H54 (cell line): ENCODE results near the gene PARP9.

ENCODE experiments used
- DNase-seq: peaks from one replicate; pipeline ENCODE4 v3.0.0; 2011; ENCODE audit warnings: low spot score, mixed read lengths; ENCODE audit not compliant: insufficient read length
- FAIRE-seq: peaks from 3 replicates; lab custom pipeline; 2011; peaks lifted over from hg19 to GRCh38; lab: Jason Lieb, UNC
- POLR2A ChIP-seq: IDR thresholded peaks from 2 replicates; pipeline ENCODE4 v1.6.1; 2011; ENCODE audit warnings: low read depth, mild to moderate bottlenecking, low read length

PARP9 gene

GRCh38 chr3:122559906-122560305 lies 4.2 kb downstream of the PARP9 start:
- no peak for DNase-seq
- no peak for TF ChIP-seq POLR2A
- FAIRE-seq: no peak

GRCh38 chr3:122558605-122559004 lies 5.5 kb downstream of the PARP9 start:
- DNase-seq: no peak
- FAIRE-seq: no peak
- no peak for TF ChIP-seq POLR2A

GRCh38 chr3:122557356-122557755 lies 6.7 kb downstream of the PARP9 start:
- DNase-seq (no peak), FAIRE-seq (no peak)
- TF ChIP-seq POLR2A: no peak

GRCh38 chr3:122555275-122556071 lies 8.6 kb downstream of the PARP9 start:
- no peak for TF ChIP-seq POLR2A
- DNase-seq (peak; percentile 29), FAIRE-seq (peak; percentile 38)

- no peak for DNase-seq
- TF ChIP-seq POLR2A: no peak
- no peak for FAIRE-seq
These were observed 10.9 kb downstream of the PARP9 start for GRCh38 chr3:122553171-122553570.

- no peak for DNase-seq
- no peak for FAIRE-seq
- no peak for TF ChIP-seq POLR2A
These were observed 15.5 kb downstream of the PARP9 start for GRCh38 chr3:122548619-122549018.

- DNase-seq (no peak), FAIRE-seq (no peak)
- TF ChIP-seq POLR2A: no peak
These were observed 16.0 kb downstream of the PARP9 start for GRCh38 chr3:122548076-122548475.

- no peak for TF ChIP-seq POLR2A
- DNase-seq (no peak), FAIRE-seq (no peak)
These were observed 17.9 kb downstream of the PARP9 start for GRCh38 chr3:122546151-122546550.

GRCh38 chr3:122538956-122539490 lies 25.1 kb downstream of the PARP9 start:
- TF ChIP-seq POLR2A: no peak
- DNase-seq (no peak), FAIRE-seq (no peak)

- TF ChIP-seq POLR2A: no peak
- no peak for DNase-seq
- no peak for FAIRE-seq
These were observed 27.5 kb downstream of the PARP9 start for GRCh38 chr3:122536632-122537001.

GRCh38 chr3:122535964-122536631 lies 28.0 kb downstream of the PARP9 start:
- no peak for TF ChIP-seq POLR2A
- FAIRE-seq: no peak
- no peak for DNase-seq

GRCh38 chr3:122533931-122534334 lies 30.2 kb downstream of the PARP9 start:
- TF ChIP-seq POLR2A: no peak
- FAIRE-seq (peak; percentile 100), DNase-seq (peak; percentile 68)

- FAIRE-seq (no peak), DNase-seq (no peak)
- no peak for TF ChIP-seq POLR2A
These were observed 30.6 kb downstream of the PARP9 start for GRCh38 chr3:122533480-122533879.

- DNase-seq: no peak
- no peak for FAIRE-seq
- no peak for TF ChIP-seq POLR2A
These were observed 33.9 kb downstream of the PARP9 start for GRCh38 chr3:122530164-122530563.

- no peak for DNase-seq
- no peak for TF ChIP-seq POLR2A
- no peak for FAIRE-seq
These were observed 40.8 kb downstream of the PARP9 start for GRCh38 chr3:122523317-122523716.

- no peak for TF ChIP-seq POLR2A
- DNase-seq (no peak), FAIRE-seq (no peak)
These were observed 43.2 kb downstream of the PARP9 start for GRCh38 chr3:122520861-122521260.
